Measurements from ENCODE around the gene MRPL57. TPM values are rescaled to one million over a fixed set of nuclear protein-coding genes. Genes with fewer than 3 reads are reported as not detected.

Gene MRPL57
- total and polyA plus RNA-seq, 2 of the 8 experiments (the other 6 are each of a cell fraction or from before 2014, with no cell fraction given), result 29.9 to 34.1 TPM

DNA sequence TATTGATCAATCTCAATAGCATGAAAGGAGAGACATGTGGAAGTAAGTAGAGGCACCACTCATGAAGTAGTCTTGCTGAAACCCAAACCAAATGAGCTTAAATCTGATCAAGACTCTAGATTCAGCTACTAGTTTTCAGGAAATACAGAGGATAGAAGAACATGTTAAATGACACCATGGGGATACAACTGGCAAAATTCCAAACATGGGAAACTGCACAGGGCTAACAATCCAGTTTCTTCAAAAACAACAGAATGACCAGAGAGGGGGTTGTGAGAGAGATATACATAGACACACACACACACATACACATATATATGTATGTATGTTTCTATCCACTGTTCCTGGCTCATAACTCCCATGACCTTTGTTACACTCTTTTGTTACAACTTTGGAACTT, 44.8 kb downstream of the MRPL57 start:
- ChIA-PET CTCF (ENCODE audit: partially characterized antibody) (interaction anchor here (0.7 kb wide), 1 partner anchor 1535 kb away, joined by 3 read pairs; no protein-coding TSS in a partner anchor), POLR2A (ENCODE audit: partially characterized antibody) (no interaction called here)
- Histone ChIP-seq H4K5ac (ENCODE audit: insufficient read length, low read depth, low read length) (no peak overlapping the region), H2BK20ac (ENCODE audit: low read length) (no peak overlapping the region), H3K4me2 (ENCODE audit: insufficient read depth in 1 of 2, low read depth in 2 of 2, low read length in 2 of 2) (no peak overlapping the region), H2BK120ac (replicated peaks; ENCODE audit: low read depth, low read length) (no peak overlapping the region), H3K4ac (replicated peaks; ENCODE audit: insufficient read length, low read depth, low read length) (no peak overlapping the region), H2AK5ac (ENCODE audit: low read depth, low read length) (no peak overlapping the region), H2AFZ (ENCODE audit: low read length) (no peak overlapping the region), H2BK5ac (ENCODE audit: low read depth, low read length) (no peak overlapping the region), H3K4me3 (ENCODE audit: extremely low read depth in 1 of 4, insufficient read depth in 2 of 4, low read depth in 3 of 4, low read length in 4 of 4) (no peak overlapping the region), H4K91ac (replicated peaks; ENCODE audit: insufficient read length, low read length) (no peak overlapping the region), H4K8ac (ENCODE audit: extremely low read depth, insufficient read depth, low read length) (no peak overlapping the region), H2BK15ac (ENCODE audit: low read length) (no peak overlapping the region), H3K9ac (replicated peaks in 1 of 4; ENCODE audit: extremely low read depth in 1 of 4, low read depth in 3 of 4, low read length in 3 of 4) (no peak overlapping the region), H3K9me3 (ENCODE audit: insufficient read depth in 2 of 2, low read depth in 1 of 2, low read length in 1 of 2) (peaks cover 7 to 13% of the 10 kb centered on the region in 2 experiments; a peak in 1 of 4 replicates), H3K27ac (ENCODE audit: low read depth, low read length) (no peak overlapping the region), H3K14ac (ENCODE audit: insufficient read length) (no peak overlapping the region), H3K79me2 (ENCODE audit: control insufficient read depth in 1 of 2, insufficient read depth in 2 of 2, low read length in 2 of 2) (no peaks in the 10 kb centered on the region), H3K79me1 (ENCODE audit: low read depth, low read length) (no peaks in the 10 kb centered on the region), H3K23ac (ENCODE audit: insufficient read length) (no peak overlapping the region), H3K36me3 (ENCODE audit: control insufficient read depth in 2 of 4, insufficient read depth in 4 of 4, low read length in 3 of 4) (no peaks in the 10 kb centered on the region), H3K18ac (ENCODE audit: extremely low read depth, low read length) (no peak overlapping the region), H3K56ac (replicated peaks; ENCODE audit: insufficient read length, low read depth, low read length) (no peak overlapping the region), H3K4me1 (replicated peaks in 1 of 4; ENCODE audit: control insufficient read depth in 3 of 4, insufficient read depth in 4 of 4, low read length in 3 of 4) (no peaks in the 10 kb centered on the region), H2BK12ac (ENCODE audit: low read depth, low read length) (no peak overlapping the region), H3K23me2 (ENCODE audit: low read depth, low read length) (no peaks in the 10 kb centered on the region), H3K27me3 (replicated peaks in 1 of 4; ENCODE audit: control insufficient read depth in 3 of 4, extremely low read depth in 1 of 4, insufficient read depth in 3 of 4, low read length in 3 of 4) (no peaks in the 10 kb centered on the region), H4K20me1 (replicated peaks in 1 of 2; ENCODE audit: control insufficient read depth in 1 of 2, insufficient read depth in 2 of 2, low read length in 2 of 2) (no peaks in the 10 kb centered on the region)
- FAIRE-seq, result no peak
- DNase-seq (ENCODE audit: low read depth in 1 of 2, low spot score in 2 of 2), result no peak
- TF ChIP-seq SIX5 (IDR thresholded peaks at IDR 0.05; ENCODE audit: low read depth, low read length) (no peak), USF2 (IDR thresholded peaks at IDR 0.05; ENCODE audit: low read length) (no peak), YY1 (IDR thresholded peaks at IDR 0.05; ENCODE audit: low read depth, low read length) (no peak), BRCA1 (IDR thresholded peaks at IDR 0.05; ENCODE audit: low read depth, low read length) (no peak), SP2 (IDR thresholded peaks at IDR 0.05; ENCODE audit: low read length) (no peak), JUN (IDR thresholded peaks at IDR 0.05; ENCODE audit: low read depth, low read length) (no peak), CTBP2 (IDR thresholded peaks at IDR 0.05; ENCODE audit: borderline replicate concordance, insufficient read depth, insufficient read length, low read length) (no peak), CEBPB (IDR thresholded peaks at IDR 0.05; ENCODE audit: low read depth, low read length) (no peak), CBX5 (IDR thresholded peaks at IDR 0.05; ENCODE audit: low read depth, low read length) (no peak), MAFK (IDR thresholded peaks at IDR 0.05; ENCODE audit: low read depth, low read length) (no peak), CHD1 (IDR thresholded peaks at IDR 0.05; ENCODE audit: low read depth, low read length) (no peak)
- TF ChIP-seq, protein P1, sequence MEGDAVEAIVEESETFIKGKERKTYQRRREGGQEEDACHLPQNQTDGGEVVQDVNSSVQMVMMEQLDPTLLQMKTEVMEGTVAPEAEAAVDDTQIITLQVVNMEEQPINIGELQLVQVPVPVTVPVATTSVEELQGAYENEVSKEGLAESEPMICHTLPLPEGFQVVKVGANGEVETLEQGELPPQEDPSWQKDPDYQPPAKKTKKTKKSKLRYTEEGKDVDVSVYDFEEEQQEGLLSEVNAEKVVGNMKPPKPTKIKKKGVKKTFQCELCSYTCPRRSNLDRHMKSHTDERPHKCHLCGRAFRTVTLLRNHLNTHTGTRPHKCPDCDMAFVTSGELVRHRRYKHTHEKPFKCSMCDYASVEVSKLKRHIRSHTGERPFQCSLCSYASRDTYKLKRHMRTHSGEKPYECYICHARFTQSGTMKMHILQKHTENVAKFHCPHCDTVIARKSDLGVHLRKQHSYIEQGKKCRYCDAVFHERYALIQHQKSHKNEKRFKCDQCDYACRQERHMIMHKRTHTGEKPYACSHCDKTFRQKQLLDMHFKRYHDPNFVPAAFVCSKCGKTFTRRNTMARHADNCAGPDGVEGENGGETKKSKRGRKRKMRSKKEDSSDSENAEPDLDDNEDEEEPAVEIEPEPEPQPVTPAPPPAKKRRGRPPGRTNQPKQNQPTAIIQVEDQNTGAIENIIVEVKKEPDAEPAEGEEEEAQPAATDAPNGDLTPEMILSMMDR (IDR thresholded peaks at IDR 0.05; ENCODE audit: control extremely low read depth in 1 of 3, insufficient read depth in 1 of 3, low read depth in 1 of 3, low read length in 3 of 3), result no peak

Measured in H1 (cell line).